ENCODE results near the gene YTHDF1. TPM values are rescaled to one million over a fixed set of nuclear protein-coding genes. Genes with fewer than 3 reads are reported as not detected.

YTHDF1 gene
- total RNA-seq, 4 donors from 2014 or later: 21.2 to 49.6 (median 25.8) TPM

GRCh38 chr20:63210011-63210605 lies 5.8 kb downstream of the YTHDF1 start:
- TF ChIP-seq, protein P1, sequence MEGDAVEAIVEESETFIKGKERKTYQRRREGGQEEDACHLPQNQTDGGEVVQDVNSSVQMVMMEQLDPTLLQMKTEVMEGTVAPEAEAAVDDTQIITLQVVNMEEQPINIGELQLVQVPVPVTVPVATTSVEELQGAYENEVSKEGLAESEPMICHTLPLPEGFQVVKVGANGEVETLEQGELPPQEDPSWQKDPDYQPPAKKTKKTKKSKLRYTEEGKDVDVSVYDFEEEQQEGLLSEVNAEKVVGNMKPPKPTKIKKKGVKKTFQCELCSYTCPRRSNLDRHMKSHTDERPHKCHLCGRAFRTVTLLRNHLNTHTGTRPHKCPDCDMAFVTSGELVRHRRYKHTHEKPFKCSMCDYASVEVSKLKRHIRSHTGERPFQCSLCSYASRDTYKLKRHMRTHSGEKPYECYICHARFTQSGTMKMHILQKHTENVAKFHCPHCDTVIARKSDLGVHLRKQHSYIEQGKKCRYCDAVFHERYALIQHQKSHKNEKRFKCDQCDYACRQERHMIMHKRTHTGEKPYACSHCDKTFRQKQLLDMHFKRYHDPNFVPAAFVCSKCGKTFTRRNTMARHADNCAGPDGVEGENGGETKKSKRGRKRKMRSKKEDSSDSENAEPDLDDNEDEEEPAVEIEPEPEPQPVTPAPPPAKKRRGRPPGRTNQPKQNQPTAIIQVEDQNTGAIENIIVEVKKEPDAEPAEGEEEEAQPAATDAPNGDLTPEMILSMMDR (IDR thresholded peaks at IDR 0.05): no peak
- no peak for DNase-seq (ENCODE audit: low spot score)
- no peak for ATAC-seq (ENCODE audit: low FRiP score)

DNA sequence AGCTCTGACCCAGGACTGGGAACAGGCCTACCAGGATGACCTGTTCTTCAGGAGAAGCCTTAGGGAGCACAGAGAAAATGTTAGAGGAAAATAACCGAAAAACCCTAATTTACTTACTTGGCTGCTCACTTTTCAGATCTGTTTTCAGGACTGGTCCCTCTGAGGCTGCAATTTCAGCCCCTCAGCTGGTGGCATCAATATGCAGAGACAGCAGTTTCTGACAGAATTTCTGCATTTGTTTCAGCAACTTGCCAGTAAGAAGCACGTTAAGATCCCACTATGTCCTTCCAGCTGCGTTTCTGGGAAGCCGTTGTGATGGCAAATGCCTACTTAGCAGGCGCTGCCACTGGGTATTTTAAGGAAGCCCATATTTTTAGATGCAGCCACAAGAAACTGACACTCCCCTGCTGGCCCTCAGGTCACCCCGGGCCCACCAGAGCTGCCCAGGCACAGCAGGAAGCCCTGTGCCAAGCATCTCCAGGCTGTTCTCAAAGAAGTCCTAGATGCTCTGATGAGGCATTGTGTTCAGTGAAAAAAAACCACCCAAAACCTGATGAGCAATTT lies 7.5 kb downstream of the YTHDF1 start:
- no peak for ATAC-seq (ENCODE audit: low FRiP score)
- DNase-seq (ENCODE audit: low spot score): no peak
- TF ChIP-seq, protein P1 (IDR thresholded peaks at IDR 0.05): no peak

DNA sequence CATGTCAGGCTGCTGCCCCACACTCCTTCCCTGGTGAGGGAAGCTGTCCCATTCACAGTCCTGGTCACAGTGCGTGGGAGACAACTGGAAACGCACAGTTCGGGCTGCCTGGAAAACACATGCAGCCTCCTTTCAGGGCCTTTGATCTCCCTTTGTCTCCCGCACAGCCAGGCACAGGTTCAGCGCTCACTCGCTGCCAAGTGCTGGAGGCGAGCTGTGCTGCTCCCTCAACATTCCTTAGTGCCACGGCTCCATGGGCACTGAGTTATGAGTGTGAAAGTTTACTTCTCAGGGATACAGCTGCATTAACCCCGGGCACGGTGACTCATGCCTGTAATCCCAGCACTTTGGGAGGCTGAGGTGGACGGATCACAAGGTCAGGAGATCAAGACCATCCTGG lies 9.1 kb downstream of the YTHDF1 start:
- TF ChIP-seq, protein P1 (IDR thresholded peaks at IDR 0.05): no peak
- no peak for DNase-seq (ENCODE audit: low spot score)
- ATAC-seq (ENCODE audit: low FRiP score): no peak

GRCh38 chr20:63205896-63206295 lies 10.0 kb downstream of the YTHDF1 start:
- DNase-seq (ENCODE audit: low spot score) (no peak), ATAC-seq (ENCODE audit: low FRiP score) (no peak)
- TF ChIP-seq, protein P1 (IDR thresholded peaks at IDR 0.05): no peak

DNA sequence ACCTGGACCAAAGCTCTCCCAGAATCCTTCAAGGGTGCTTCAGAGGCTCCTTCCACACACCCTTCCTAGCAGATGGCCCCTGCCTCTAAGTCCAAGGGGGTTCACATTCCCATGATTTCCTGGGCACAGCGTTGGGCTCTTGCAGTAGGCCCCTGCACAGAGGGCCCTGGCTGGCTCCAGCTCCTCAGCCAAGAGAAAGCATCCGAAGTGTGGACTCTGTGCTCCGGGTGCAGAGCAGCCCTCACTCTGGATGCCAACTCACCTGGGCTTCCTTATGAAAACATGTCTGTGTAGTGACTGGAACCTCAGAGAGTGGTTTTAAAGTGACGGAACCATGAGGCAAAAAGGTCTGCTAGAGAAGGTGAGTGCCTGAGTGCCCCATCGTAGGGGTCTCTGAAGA lies 11.6 kb downstream of the YTHDF1 start:
- DNase-seq (ENCODE audit: low spot score) (no peak), ATAC-seq (ENCODE audit: low FRiP score) (no peak)
- TF ChIP-seq, protein P1 (IDR thresholded peaks at IDR 0.05): no peak

- DNase-seq (ENCODE audit: low spot score) (no peak), ATAC-seq (ENCODE audit: low FRiP score) (no peak)
These were observed 13.0 kb downstream of the YTHDF1 start for GRCh38 chr20:63202811-63203526.

More at GRCh38 chr20:63202811-63203526, 13.0 kb downstream of the YTHDF1 start:
- TF ChIP-seq, protein P1 (IDR thresholded peaks at IDR 0.05): no peak

Data from omental fat pad (tissue), 4 donors.